Measurements from ENCODE around the gene LYPD5.
"Not testable (repeated sequence)": the region's sequence is repeated elsewhere in the genome, so short reads cannot be mapped to it uniquely, and the experiment has no call there.

DNA sequence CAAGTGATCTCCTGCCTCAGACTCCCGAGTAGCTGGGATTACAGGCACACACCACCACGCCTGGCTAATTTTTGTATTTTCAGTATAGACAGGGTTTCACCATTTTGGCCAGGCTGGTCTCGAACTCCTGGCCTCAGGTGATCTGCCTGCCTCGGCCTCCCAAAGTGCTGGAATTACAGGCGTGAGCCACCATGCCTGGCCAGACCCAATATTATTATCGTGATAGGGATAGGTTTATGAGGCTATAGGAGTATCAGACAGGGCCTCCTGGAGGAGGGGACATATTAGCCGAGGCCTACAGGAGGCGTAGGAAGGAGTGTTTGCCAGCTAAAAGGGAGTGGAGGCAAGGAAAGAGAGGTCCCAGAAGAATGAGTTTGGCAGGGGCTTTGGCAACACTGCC, 37.6 kb downstream of the LYPD5 start:
- not testable (repeated sequence) for TF ChIP-seq EZH2 (IDR thresholded peaks at IDR 0.05); POLR2AphosphoS5 (IDR thresholded peaks at IDR 0.05; ENCODE audit: borderline replicate concordance, low read depth, low read length); FOXP2 (optimal IDR thresholded peaks at IDR 0.05; ENCODE audit: control extremely low read depth, extremely low read length, insufficient read depth)

All from SK-N-MC (cell line).